Suprapubic skin (tissue), 4 donors: Measurements from ENCODE around the gene GRIA4.
"Not testable (repeated sequence)": the region's sequence is repeated elsewhere in the genome, so short reads cannot be mapped to it uniquely, and the experiment has no call there.

Experiments
- EP300 ChIP-seq: sonication (generic); formaldehyde crosslinking; IDR thresholded peaks from one replicate; pipeline ENCODE4 v1.6.1; 2017; ENCODE audit warnings: antibody characterized with exemption
- POLR2A ChIP-seq, 2 donors: fragments of 450-650 bp; IDR thresholded peaks; one replicate each; pipeline ENCODE4 v1.6.1; 2017; ENCODE audit warnings: antibody characterized with exemption in 2 of 2, mild to moderate bottlenecking in 2 of 2, moderate library complexity in 2 of 2
- POLR2AphosphoS5 ChIP-seq, 3 donors: sonication (generic); formaldehyde crosslinking; IDR thresholded peaks; one replicate each; pipeline ENCODE4 v1.6.1; 2017; ENCODE audit warnings: antibody characterized with exemption in 3 of 3

GRCh38 chr11:105773452-105773851 is 163.6 kb downstream of the GRIA4 start:
- TF ChIP-seq POLR2A (IDR thresholded peaks at IDR 0.05); POLR2AphosphoS5 (IDR thresholded peaks at IDR 0.05); EP300: not testable (repeated sequence)
